NCI-H446 treated with DMSO at 0.1 percent for 48 hours (cell line): ENCODE measurements around the gene DGKG.

ENCODE experiments used
- DNase-seq: peaks from one replicate; lab custom pipeline; 2025; lab: John Stamatoyannopoulos, UW

The DGKG gene

GRCh38 chr3:186171521-186171920 is 190.5 kb downstream of the DGKG start:
- no peak for DNase-seq

GRCh38 chr3:186170516-186170915 is 191.5 kb downstream of the DGKG start:
- no peak for DNase-seq

GRCh38 chr3:186169379-186169778 is 192.7 kb downstream of the DGKG start:
- no peak for DNase-seq

DNA sequence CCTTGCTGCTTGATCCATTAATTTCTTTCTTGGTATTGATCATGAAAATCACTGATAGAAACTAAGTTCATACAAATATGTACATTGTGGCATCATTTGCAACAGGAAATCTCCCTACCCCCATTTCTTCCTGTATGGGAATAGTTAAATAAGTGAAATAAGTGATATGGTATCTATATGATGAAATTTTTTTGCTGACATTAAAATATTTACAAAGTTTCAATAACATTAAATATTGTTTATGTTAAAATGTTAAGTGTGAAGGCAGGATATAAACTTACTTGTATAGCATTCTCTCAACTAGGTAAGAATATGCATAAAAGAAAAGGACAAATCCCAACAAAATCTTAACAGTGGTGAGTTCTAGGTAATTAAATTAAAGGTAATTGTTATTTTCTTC is 193.1 kb downstream of the DGKG start:
- DNase-seq = no peak

GRCh38 chr3:186167646-186168395 is 194.2 kb downstream of the DGKG start:
- no peak for DNase-seq

DNA sequence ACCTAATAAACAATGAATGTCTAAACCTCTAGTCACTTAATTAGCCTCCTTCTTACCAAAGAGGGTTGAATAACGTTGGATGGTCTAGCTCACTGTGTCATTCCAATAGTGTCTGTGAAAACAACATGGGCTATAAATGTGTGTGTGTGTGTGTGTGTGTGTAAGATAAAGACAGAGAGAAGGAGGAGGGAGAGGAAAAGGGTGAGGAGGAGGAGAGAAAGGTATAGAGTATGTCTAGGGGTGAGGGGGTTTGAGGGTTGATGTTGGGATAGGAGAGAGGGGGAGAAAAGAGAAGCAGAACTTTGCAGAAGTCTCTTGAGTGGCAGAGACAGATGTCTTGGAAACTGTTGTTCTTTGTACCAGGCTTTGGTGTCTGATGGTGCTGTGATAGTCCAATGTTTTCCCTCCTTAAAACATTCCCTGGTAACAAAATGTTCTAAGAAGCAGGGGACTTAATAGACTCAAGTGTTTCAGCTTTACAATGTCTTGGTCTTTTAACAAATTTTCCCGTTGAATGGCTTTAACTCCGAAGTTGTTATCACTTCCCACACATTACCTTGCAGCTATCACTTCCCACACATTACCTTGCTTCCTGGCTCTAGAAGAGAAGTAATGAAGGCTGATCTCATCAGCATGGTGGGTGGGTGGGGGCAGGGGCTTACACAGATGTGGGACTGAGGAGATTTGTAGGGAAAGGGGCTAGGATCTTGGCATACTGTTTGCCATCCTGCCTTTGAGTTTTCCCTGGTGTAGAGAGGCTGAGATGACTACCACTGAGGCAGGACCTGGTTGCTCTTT is 195.3 kb downstream of the DGKG start:
- DNase-seq = no peak

DNA sequence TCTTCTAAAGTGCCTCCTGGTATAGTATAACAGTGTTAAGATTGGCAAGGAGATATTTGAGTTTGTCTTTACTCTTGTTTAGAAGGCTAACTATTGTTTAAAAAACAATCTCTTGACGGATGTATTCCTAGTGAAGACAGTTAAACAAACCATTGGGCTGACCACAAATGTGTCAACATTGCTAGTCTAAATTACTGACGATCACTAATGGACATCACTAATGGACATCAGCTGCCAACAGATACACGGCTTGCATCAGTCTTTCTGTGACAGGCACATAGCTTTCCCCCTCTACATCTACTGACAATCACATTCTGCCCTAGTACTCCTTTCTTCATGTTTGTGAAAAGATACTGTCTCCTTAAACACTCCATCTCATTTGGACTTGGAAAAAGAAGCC is 196.0 kb downstream of the DGKG start:
- DNase-seq = no peak

DNA sequence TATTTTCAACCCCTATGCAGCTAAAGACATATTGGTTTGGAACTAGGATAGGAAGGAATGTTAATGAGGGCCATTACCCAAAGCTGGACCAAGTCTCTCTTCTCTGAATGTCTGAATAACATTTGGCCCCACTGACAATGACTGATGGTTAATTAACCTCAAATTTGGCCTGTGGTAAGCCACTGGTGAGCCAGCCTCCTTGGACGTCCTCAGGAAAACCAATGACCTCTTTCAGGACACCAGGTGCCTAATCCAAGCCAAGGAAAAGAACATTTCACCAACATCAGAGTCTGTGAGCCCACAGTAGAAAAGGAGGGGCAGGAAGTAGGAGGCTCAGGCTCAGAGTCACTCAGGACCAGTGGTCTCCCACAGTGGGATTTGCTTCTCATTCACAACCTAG is 196.7 kb downstream of the DGKG start:
- no peak for DNase-seq

GRCh38 chr3:186164696-186165095 is 197.3 kb downstream of the DGKG start:
- no peak for DNase-seq

DNA sequence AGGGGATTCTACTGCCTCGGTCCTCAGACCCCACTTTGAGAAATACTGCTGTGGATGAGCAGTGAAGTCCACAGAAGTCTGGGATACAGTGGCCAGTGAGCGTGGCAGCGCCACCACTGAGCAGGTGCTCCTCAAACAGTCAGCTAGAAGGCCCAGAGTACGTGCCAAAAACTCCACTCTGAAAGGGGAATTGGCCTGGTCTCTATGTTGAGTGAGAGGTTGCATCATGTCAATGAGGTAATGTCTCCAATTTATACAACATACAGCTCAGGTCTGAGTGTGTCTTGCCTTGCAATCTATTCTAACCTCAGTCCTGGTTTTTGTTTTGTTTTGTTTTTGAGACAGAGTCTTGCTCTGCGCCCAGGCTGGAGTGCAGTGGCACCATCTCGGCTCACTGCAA is 199.8 kb downstream of the DGKG start:
- DNase-seq = no peak

DNA sequence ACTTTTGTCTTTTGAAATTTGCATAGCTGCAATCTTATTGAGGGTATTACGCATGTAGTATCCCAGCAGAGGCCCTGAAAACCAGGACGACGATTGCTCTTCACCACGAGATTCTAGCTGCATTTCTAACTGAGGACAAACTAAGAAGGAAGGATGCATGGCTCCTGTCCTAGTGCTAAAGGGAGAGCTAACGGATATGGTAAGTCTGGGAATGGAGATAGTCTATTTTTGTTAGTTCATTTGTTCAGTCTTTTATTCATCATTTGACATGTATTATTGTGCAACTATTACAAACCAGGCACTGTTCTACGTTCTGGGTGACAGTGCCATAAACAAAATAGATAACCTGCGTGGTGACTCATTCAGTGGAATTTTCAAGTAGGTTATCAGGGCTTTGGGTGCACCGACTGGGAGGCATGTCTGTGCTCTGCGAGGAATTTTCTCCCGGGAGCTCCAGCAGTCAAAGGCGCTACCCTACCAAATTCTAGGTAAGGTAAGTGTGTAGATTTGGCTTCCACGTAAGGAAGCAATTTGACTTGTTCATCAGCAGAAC is 201.3 kb downstream of the DGKG start:
- no peak for DNase-seq

DNA sequence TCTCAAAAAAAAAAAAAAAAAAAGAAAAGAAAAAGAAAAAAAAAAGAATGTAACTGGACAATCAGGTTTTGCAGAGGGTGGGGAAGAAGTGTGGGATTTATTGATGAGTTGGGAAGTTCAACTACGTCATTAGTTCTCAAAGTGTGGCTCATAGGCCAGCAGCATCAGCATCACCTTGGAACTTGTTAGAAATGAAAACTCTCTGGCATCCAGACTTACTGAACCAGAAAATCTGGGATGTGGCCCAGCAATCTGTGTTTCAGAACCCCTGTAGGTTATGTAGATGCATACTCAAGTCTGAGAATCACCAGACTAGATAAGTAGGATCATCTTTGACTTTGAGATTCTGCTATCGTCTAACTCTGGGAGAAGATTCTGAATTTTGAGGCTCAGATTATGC is 207.4 kb downstream of the DGKG start:
- no peak for DNase-seq

DNA sequence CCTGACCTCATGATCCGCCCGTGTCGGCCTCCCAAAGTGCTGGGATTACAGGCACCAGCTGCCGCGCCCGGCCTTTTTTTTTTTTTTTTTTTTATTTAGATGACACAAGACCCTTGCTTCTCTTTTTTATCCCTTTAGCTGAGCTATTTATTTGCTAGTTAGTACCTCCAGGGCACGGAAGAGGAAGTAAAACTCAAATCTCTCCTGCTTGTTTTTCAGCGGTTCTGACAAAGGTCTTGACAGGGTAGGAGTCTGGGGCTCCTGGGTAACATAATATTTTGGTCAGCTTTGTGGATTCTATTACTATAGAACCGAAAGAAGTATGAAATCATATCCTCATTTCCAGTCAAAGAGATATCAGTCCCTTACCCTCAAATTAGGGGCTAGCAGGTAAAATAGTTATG is 209.1 kb downstream of the DGKG start:
- DNase-seq = no peak

GRCh38 chr3:186152361-186152798 is 209.7 kb downstream of the DGKG start:
- no peak for DNase-seq

GRCh38 chr3:186151077-186151971 is 210.7 kb downstream of the DGKG start:
- DNase-seq = no peak

GRCh38 chr3:186150041-186150830 is 211.8 kb downstream of the DGKG start:
- DNase-seq = no peak

DNA sequence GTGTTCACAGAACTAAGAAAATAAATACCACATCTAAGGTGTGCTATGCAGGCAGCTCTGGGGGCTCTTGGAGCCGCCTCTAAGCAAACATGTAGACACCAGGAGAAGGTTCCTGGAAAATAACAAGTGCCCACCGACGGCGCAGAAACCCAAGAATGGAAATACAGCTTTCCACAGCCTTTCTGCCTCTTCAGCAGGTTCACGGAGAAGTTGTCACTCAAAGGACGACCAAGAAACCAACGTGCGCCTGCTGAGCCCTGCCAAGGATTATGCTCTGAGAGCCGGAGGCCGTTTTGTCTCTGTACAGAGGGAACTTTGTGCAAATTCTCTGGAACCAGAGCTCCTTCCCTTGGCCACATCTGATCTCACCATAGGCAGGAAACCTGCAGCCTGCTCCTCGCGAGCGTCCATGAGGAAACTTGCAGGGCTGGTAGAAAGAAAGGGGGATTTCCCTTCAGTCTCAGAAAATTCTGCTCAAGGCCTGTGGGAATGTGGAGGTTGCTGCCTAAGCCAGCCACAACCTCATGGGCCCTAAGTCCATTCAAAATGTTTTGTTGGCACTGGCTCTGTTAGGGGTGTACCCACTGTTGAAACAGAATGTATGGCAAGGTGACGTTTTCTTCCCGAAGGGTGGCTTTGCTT is 212.6 kb downstream of the DGKG start:
- no peak for DNase-seq

- DNase-seq = no peak
Measured at GRCh38 chr3:186144257-186144656, 217.8 kb downstream of the DGKG start.

DNA sequence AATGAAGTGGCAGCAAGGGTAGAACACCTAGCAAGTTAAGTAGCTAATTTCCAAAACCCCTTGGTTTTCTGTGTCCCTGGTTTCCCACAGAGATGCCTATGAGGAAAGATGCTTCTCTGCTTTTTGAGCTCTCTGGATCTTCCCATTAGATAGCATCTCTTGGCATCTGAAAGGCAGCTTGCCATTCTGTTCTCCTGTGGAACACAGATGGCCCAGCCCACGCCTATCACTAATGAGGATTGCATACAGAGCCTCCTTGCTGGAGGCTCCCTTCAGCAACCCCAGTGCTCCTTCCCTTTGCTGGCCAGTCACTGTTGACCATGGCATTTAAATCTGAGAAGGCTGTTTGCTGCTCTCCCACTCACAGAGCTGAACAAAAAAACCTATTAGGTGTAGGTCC is 218.8 kb downstream of the DGKG start:
- no peak for DNase-seq

GRCh38 chr3:186142393-186142932 is 219.6 kb downstream of the DGKG start:
- no peak for DNase-seq

- DNase-seq = no peak
Measured at GRCh38 chr3:186141790-186142189, 220.2 kb downstream of the DGKG start.
